ENCODE results near the gene SAMD9.
A peak's percentile ranks its signal among the peaks of the same experiment; 100 is the strongest.
"Not testable (repeated sequence)": the region's sequence is repeated elsewhere in the genome, so short reads cannot be mapped to it uniquely, and the experiment has no call there.

Gene SAMD9

GRCh38 chr7:93062599-93062998, 55.2 kb downstream of the SAMD9 start:
- peaks cover 8% of the 10 kb centered on the region; the same call in 1 of the 2 replicates for H3F3A ChIP-seq (ENCODE audit: insufficient read depth, low read length)
- H2AFZ ChIP-seq (ENCODE audit: low read length) = peak overlapping the region; percentile 20; the same call in 1 of the 2 replicates
- TF ChIP-seq EZH2phosphoT487 (IDR thresholded peaks at IDR 0.05; ENCODE audit: low read length) (no peak), CTCF (IDR thresholded peaks at IDR 0.05; ENCODE audit: low read length) (no peak), EZH2 (optimal IDR thresholded peaks at IDR 0.05; ENCODE audit: low read depth, low read length) (no peak)
- H3K9ac ChIP-seq (ENCODE audit: low read length) = no peak overlapping the region
- H3K4me3 ChIP-seq (ENCODE audit: low read length) = peak overlapping the region; percentile 7; the same call in 1 of the 2 replicates
- no peaks in the 10 kb centered on the region for H3K9me2 ChIP-seq (replicated peaks; ENCODE audit: insufficient read depth, low read length)
- peak; percentile 66 for DNase-seq
- no peaks in the 10 kb centered on the region for H3K27me3 ChIP-seq (replicated peaks; ENCODE audit: insufficient read depth, low read length)
- no peaks in the 10 kb centered on the region for H3K9me3 ChIP-seq (replicated peaks; ENCODE audit: insufficient read depth, low read length)
- no peaks in the 10 kb centered on the region for H4K20me1 ChIP-seq (ENCODE audit: insufficient read depth, low read length)
- H3K4me2 ChIP-seq (ENCODE audit: low read depth, low read length) = peak overlapping the region; percentile 44
- H3K79me2 ChIP-seq (ENCODE audit: low read length) = no peaks in the 10 kb centered on the region
- H3K36me3 ChIP-seq (replicated peaks; ENCODE audit: insufficient read depth, low read length) = no peaks in the 10 kb centered on the region
- H3K4me1 ChIP-seq (ENCODE audit: low read length) = peaks cover 21% of the 10 kb centered on the region
- H3K27ac ChIP-seq (ENCODE audit: low read length) = peak overlapping the region; percentile 36; the same call in 1 of the 2 replicates

GRCh38 chr7:93060865-93061264, 56.9 kb downstream of the SAMD9 start:
- H3K27me3 ChIP-seq (replicated peaks; ENCODE audit: insufficient read depth, low read length) = no peaks in the 10 kb centered on the region
- H3K79me2 ChIP-seq (ENCODE audit: low read length) = no peaks in the 10 kb centered on the region
- no peak overlapping the region for H3K4me3 ChIP-seq (ENCODE audit: low read length)
- DNase-seq = no peak
- H3K36me3 ChIP-seq (replicated peaks; ENCODE audit: insufficient read depth, low read length) = no peaks in the 10 kb centered on the region
- no peak overlapping the region for H3K4me2 ChIP-seq (ENCODE audit: low read depth, low read length)
- H3K9ac ChIP-seq (ENCODE audit: low read length) = no peak overlapping the region
- no peak overlapping the region for H3K27ac ChIP-seq (ENCODE audit: low read length)
- H2AFZ ChIP-seq (ENCODE audit: low read length) = no peak overlapping the region
- TF ChIP-seq EZH2phosphoT487 (IDR thresholded peaks at IDR 0.05; ENCODE audit: low read length) (no peak), CTCF (IDR thresholded peaks at IDR 0.05; ENCODE audit: low read length) (no peak), EZH2 (optimal IDR thresholded peaks at IDR 0.05; ENCODE audit: low read depth, low read length) (no peak)
- no peaks in the 10 kb centered on the region for H3K9me3 ChIP-seq (replicated peaks; ENCODE audit: insufficient read depth, low read length)
- H3K9me2 ChIP-seq (replicated peaks; ENCODE audit: insufficient read depth, low read length) = no peaks in the 10 kb centered on the region
- H4K20me1 ChIP-seq (ENCODE audit: insufficient read depth, low read length) = no peaks in the 10 kb centered on the region
- peaks cover 8% of the 10 kb centered on the region; the same call in 1 of the 2 replicates for H3F3A ChIP-seq (ENCODE audit: insufficient read depth, low read length)
- peaks cover 21% of the 10 kb centered on the region for H3K4me1 ChIP-seq (ENCODE audit: low read length)

GRCh38 chr7:93060025-93060424, 57.8 kb downstream of the SAMD9 start:
- no peak for DNase-seq
- Histone ChIP-seq H4K20me1 (ENCODE audit: insufficient read depth, low read length) (no peaks in the 10 kb centered on the region), H3K4me2 (ENCODE audit: low read depth, low read length) (no peak overlapping the region), H3K4me1 (ENCODE audit: low read length) (peaks cover 21% of the 10 kb centered on the region), H2AFZ (ENCODE audit: low read length) (no peak overlapping the region), H3K9ac (ENCODE audit: low read length) (no peak overlapping the region), H3K4me3 (ENCODE audit: low read length) (no peak overlapping the region), H3F3A (ENCODE audit: insufficient read depth, low read length) (peaks cover 8% of the 10 kb centered on the region; the same call in 1 of the 2 replicates), H3K27ac (ENCODE audit: low read length) (no peak overlapping the region), H3K79me2 (ENCODE audit: low read length) (no peaks in the 10 kb centered on the region), H3K27me3 (replicated peaks; ENCODE audit: insufficient read depth, low read length) (no peaks in the 10 kb centered on the region), H3K36me3 (replicated peaks; ENCODE audit: insufficient read depth, low read length) (no peaks in the 10 kb centered on the region), H3K9me3 (replicated peaks; ENCODE audit: insufficient read depth, low read length) (no peaks in the 10 kb centered on the region), H3K9me2 (replicated peaks; ENCODE audit: insufficient read depth, low read length) (no peaks in the 10 kb centered on the region)
- TF ChIP-seq EZH2 (optimal IDR thresholded peaks at IDR 0.05; ENCODE audit: low read depth, low read length) = no peak
- no peak for TF ChIP-seq EZH2phosphoT487 (IDR thresholded peaks at IDR 0.05; ENCODE audit: low read length)
- TF ChIP-seq CTCF (IDR thresholded peaks at IDR 0.05; ENCODE audit: low read length) = no peak

GRCh38 chr7:93056621-93057020, 61.2 kb downstream of the SAMD9 start:
- not testable (repeated sequence) for DNase-seq; H3K4me3 ChIP-seq (ENCODE audit: low read length); H3K27me3 ChIP-seq (replicated peaks; ENCODE audit: insufficient read depth, low read length); H3K36me3 ChIP-seq (replicated peaks; ENCODE audit: insufficient read depth, low read length); H2AFZ ChIP-seq (ENCODE audit: low read length); H3K4me2 ChIP-seq (ENCODE audit: low read depth, low read length); H3K9me2 ChIP-seq (replicated peaks; ENCODE audit: insufficient read depth, low read length); H3K9ac ChIP-seq (ENCODE audit: low read length); H4K20me1 ChIP-seq (ENCODE audit: insufficient read depth, low read length); H3K27ac ChIP-seq (ENCODE audit: low read length); H3K4me1 ChIP-seq (ENCODE audit: low read length); H3K79me2 ChIP-seq (ENCODE audit: low read length); H3K9me3 ChIP-seq (replicated peaks; ENCODE audit: insufficient read depth, low read length); H3F3A ChIP-seq (ENCODE audit: insufficient read depth, low read length)

Data from MM.1S (cell line).